Large intestine (tissue), 3 donors: Measurements from ENCODE around the gene KRTAP9-6. TPM values are rescaled to one million over a fixed set of nuclear protein-coding genes. Genes with fewer than 3 reads are reported as not detected.

ENCODE experiments used
- DNase-seq, 2 donors: peaks; one replicate each; pipeline versions ENCODE4 v3.0.0 to v3.0.0-alpha.2; 2013
- H3K27ac ChIP-seq: one replicate; pipeline ENCODE4 v1.5.1; 2013; ENCODE audit warnings: low read length
- H3K27me3 ChIP-seq: 2 replicates; pipeline ENCODE4 v1.6.1; 2013; ENCODE audit warnings: low read length; ENCODE audit not compliant: control insufficient read depth, insufficient read depth
- H3K36me3 ChIP-seq: 2 replicates; pipeline ENCODE4 v1.6.1; 2013; ENCODE audit warnings: low read length; ENCODE audit not compliant: control insufficient read depth, insufficient read depth
- H3K4me1 ChIP-seq: one replicate; pipeline ENCODE4 v1.6.1; 2013; ENCODE audit warnings: low read length; ENCODE audit not compliant: control insufficient read depth, insufficient read depth
- H3K4me3 ChIP-seq: one replicate; pipeline ENCODE4 v1.5.1; 2013; ENCODE audit warnings: low read length
- H3K9me3 ChIP-seq: one replicate; pipeline ENCODE4 v1.6.1; 2013; ENCODE audit warnings: mild to moderate bottlenecking, low read depth, low read length, moderate library complexity; ENCODE audit not compliant: control insufficient read depth
- WGBS: methylation state at CpG from one replicate; pipeline ENCODE4 v1.1.5; 2013; ENCODE audit warnings: low lambda C conversion rate; ENCODE audit not compliant: insufficient coverage; 5-methylcytosine and 5-hydroxymethylcytosine counted together
- polyA plus RNA-seq: library from polyadenylated mRNA; unstranded; fragments of 120-200 nt; gene quantifications from one replicate; pipeline ENCODE4 v1.2.1, GENCODE V29; 2013

KRTAP9-6 gene
- polyA plus RNA-seq, 1 donor: not detected

DNA sequence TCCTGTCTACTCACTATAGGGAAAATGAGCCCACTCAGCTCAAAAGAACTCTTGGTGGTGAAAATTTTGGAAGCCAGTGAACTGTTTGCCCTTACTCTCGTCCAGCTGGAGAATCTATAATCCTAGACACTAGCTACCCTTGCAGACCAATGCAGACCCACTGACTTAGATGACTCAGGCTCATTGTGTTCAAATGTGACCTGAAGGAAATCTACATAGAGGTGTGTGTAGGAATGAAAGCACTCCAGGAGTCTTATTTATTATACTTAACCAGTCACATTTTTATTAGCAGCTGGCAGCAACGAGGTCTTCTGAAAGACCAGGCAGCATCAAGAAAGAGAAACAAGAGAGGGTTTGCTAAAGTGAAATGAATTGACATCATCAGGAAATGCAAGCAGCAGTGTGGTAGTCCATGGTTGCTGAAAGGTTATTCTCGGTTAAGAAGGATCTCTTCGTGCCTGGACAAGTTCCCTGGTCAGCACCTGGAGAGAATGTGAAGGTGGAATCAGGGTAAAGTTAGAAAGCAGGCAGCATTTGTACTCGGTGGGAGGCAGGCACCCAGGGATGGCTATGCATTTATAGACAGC, 36.1 kb downstream of the KRTAP9-6 start:
- no peak overlapping the region for H3K4me3 ChIP-seq
- H3K36me3 ChIP-seq: no peaks in the 10 kb centered on the region
- DNase-seq: no peak
- H3K4me1 ChIP-seq: no peaks in the 10 kb centered on the region
- H3K9me3 ChIP-seq: no peaks in the 10 kb centered on the region
- peaks cover 8% of the 10 kb centered on the region for H3K27me3 ChIP-seq
- H3K27ac ChIP-seq: no peak overlapping the region
- WGBS: no CpG with 5 or more reads among the region's 5 CpGs

DNA sequence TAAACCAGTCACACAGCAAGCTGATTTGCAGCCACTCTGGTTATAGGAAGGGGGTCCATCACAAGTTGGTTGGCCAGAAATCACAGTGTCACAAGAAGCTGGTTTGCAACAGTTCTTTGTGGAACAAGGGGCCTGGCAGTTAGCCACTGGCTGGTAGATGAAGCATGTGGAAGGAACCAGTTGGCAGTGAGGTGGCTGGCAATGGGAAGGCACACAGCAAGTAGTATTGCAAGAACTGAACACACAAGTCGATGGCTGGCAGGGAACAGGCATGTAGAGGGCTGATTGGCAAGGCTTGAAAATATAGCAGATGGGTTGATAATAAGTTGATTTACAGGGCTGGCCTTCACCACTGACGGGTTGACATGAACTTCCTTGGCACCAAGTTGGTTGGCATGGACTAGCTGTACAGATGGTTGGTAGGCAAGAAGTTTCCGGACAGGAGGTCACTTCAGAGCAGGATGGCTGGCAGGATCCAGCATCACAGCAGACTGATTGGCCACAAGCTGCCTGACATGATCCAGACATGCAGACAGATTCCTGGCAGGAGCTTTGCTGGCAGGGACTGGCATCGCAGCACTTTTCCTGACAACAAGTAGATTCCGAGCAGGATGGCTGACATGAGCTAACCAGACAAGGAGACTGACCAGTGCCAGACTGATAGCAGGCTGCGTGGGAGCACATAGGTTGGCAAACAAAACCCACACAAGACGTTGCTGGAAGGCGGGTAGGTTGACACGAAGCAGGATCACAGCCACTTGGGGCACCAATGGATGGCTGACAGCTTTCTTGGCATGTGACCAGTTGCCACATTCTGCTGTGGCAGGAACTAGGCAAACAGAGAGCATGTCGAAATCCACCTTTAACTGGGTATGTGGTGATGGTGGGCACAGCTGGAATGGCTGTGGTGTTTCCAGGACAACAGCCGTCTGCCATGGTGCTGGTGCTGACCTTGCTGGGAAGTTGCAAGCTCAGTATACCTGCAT, 37.0 kb downstream of the KRTAP9-6 start, which contains the start of gene KRTAP29-1:
TSS of gene KRTAP29-1 (minus strand) at position 936 of the 986 bp plus-strand sequence. CDS start at position 936, 0 bp downstream.
- DNase-seq: no peak
- Histone ChIP-seq H3K4me3 (no peak within 1 kb of the TSS), H3K9me3 (no peaks in the 10 kb centered on the region), H3K4me1 (no peaks in the 10 kb centered on the region), H3K27ac (no peak within 1 kb of the TSS), H3K27me3 (peaks cover 8% of the 10 kb centered on the region), H3K36me3 (no peaks in the 10 kb centered on the region)
- WGBS: no CpG with 5 or more reads among the region's 11 CpGs

DNA sequence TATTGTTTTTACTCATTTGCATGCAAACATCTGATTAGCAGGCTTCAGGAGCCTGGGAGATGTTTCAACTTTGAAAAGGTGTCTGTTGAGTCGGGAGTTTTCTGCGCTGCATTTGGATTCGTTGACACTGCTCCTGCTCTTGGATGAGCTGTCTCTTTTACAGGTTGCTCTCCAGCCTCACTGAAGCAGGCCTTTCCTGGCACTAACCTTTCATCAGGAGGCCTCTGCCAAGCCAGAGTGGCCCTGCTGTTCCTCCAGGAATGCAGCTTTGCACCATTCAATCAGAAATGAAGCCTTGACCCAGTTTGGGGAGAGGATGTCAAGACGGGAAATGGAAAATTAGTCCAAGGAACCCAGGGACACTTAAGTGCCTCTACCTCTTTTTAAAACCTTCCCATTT, 37.8 kb downstream of the KRTAP9-6 start:
- no CpG with 5 or more reads among the region's 4 CpGs for WGBS
- Histone ChIP-seq H3K4me3 (no peak overlapping the region), H3K27me3 (peaks cover 6% of the 10 kb centered on the region), H3K4me1 (no peaks in the 10 kb centered on the region), H3K27ac (no peak overlapping the region), H3K36me3 (no peaks in the 10 kb centered on the region), H3K9me3 (no peaks in the 10 kb centered on the region)
- no peak for DNase-seq

DNA sequence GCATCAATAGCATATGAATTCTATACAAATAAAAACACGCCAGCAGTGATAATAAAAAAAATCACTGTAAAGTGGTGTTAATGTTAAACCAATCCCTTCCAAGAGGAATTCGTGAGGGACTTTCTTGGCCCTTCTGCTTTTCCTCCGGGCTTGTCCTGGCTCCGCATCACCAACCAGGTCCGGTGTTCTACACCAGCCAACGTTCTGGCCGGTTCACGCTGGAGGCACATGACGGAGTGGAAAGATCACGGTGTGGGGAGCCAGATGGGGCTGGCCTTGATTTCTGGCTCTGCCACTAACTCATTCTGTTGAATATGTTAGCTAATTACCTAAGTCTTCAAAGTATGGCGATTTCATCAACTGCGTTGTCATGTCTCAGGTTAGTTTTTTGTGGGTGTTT, 38.9 kb downstream of the KRTAP9-6 start:
- no CpG with 5 or more reads among the region's 12 CpGs for WGBS

DNA sequence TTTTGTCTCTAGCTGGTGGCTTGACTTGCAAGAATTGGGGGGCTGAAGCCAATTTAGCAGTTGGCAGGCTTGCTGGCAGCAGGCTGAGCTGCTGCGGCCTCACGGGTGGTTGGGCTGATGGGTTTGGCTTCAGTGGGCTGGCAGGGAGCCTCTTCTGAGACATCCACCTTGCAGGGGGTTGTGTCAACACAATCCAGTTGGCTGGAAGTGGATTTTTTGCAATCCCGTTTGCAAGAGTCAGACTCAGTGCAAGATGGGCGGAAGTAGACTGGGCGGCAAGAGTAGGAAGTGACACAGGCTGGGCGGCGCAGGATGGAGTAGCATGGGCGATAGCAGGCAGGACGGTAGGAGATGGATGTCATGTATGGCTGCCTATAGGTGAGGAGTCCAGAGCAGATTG, 42.5 kb downstream of the KRTAP9-6 start:
- Histone ChIP-seq H3K4me1 (no peaks in the 10 kb centered on the region), H3K36me3 (no peaks in the 10 kb centered on the region), H3K27me3 (peaks cover 6% of the 10 kb centered on the region), H3K4me3 (no peak overlapping the region), H3K27ac (no peak overlapping the region), H3K9me3 (no peaks in the 10 kb centered on the region)
- DNase-seq: no peak
- WGBS: no CpG with 5 or more reads among the region's 9 CpGs

More for the DNA sequence above, 38.9 kb downstream of the KRTAP9-6 start:
- Histone ChIP-seq H3K27me3 (peaks cover 10% of the 10 kb centered on the region), H3K4me3 (no peak overlapping the region), H3K36me3 (no peaks in the 10 kb centered on the region), H3K9me3 (no peaks in the 10 kb centered on the region), H3K27ac (no peak overlapping the region), H3K4me1 (no peaks in the 10 kb centered on the region)
- no peak for DNase-seq

DNA sequence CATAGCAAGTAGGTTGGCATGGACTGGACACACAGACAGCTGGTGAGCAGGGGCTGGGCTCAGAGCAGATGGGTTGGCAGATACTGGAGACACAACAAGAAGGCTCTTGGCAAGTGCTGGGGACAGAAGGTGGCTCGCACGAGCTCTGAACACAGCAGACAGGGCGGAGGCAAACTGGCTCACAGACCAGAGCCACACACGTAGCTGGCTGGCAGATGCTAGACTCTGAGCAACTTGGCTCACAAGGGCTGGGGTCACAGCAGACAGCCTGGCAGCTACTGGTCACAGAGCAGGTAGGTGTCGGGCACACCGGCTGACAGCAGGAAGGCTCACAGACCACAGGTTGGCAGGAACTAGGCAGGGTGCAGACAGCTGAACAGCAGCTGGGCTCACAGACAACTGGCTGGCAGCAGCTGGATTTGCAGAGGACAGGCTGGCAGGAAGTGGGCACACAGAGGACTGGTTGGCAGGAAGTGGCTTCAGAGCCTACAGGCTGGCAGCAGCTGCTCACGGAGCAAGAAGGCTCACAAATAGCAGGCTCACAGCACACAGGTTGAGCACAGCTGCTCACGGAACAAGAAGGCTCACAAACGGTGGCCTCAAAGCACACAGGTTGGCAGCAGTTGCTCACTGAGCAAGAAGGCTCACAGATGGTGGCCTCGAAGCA, 43.2 kb downstream of the KRTAP9-6 start:
- no peak for DNase-seq
- H3K9me3 ChIP-seq: no peaks in the 10 kb centered on the region
- H3K4me1 ChIP-seq: no peaks in the 10 kb centered on the region
- peaks cover 6% of the 10 kb centered on the region for H3K27me3 ChIP-seq
- WGBS: no CpG with 5 or more reads among the region's 10 CpGs
- no peaks in the 10 kb centered on the region for H3K36me3 ChIP-seq
- H3K27ac ChIP-seq: no peak overlapping the region
- no peak overlapping the region for H3K4me3 ChIP-seq

- no peak for DNase-seq
Observed at GRCh38 chr17:41308918-41309359, 43.8 kb downstream of the KRTAP9-6 start, which contains the start of gene KRTAP16-1. Gene KRTAP16-1, minus strand, starts transcription at chr17:41309309. Its CDS starts 56 bp downstream, at chr17:41309253.

GRCh38 chr17:41311111-41311510, 45.9 kb downstream of the KRTAP9-6 start:
- H3K36me3 ChIP-seq: no peaks in the 10 kb centered on the region
- no peaks in the 10 kb centered on the region for H3K9me3 ChIP-seq
- H3K27me3 ChIP-seq: peaks cover 19% of the 10 kb centered on the region
- WGBS: no CpG with 5 or more reads among the region's 1 CpG
- no peak overlapping the region for H3K27ac ChIP-seq
- H3K4me1 ChIP-seq: no peaks in the 10 kb centered on the region
- no peak overlapping the region for H3K4me3 ChIP-seq
- no peak for DNase-seq

More at GRCh38 chr17:41308918-41309359, 43.8 kb downstream of the KRTAP9-6 start, which contains the start of gene KRTAP16-1:
- Histone ChIP-seq H3K36me3 (no peaks in the 10 kb centered on the region), H3K4me1 (no peaks in the 10 kb centered on the region), H3K27ac (no peak within 1 kb of the TSS), H3K4me3 (no peak within 1 kb of the TSS), H3K9me3 (no peaks in the 10 kb centered on the region), H3K27me3 (peaks cover 6% of the 10 kb centered on the region)
- no CpG with 5 or more reads among the region's 7 CpGs for WGBS

DNA sequence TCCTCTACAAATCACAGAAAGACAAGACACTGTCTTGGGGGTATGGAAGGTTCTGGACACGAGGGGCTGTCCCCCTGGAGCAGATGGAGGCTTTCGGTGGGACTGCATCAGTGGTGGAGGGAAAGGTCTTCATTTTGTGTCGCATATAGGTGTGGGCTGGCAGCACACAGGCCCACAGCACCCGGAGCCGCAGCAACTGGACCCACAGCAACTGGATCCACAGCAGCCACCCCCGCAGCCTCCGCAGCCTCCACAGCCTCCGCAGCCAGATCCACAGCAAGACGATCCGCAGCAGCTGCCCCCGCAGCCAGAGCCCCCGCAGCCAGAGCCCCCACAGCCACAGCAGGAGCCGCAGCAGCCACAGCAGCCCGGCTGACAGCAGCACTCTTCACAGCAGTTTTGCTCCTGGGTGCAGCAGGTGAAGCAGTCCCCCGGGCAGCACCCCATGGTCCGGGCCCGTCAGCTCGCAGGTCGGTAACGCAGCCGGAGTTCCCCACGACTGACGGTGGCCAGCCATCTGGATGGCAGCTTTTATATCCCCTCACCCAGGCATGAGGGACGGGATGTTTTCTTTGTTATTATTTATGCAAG, 50.1 kb downstream of the KRTAP9-6 start, which contains the start of gene KRTAP17-1:
TSS of gene KRTAP17-1 (minus strand) at position 507 of the 591 bp plus-strand sequence. CDS start at position 447, 60 bp downstream.
- no CpG with 5 or more reads among the region's 24 CpGs for WGBS
- Histone ChIP-seq H3K27me3 (peaks cover 17% of the 10 kb centered on the region), H3K4me3 (no peak within 1 kb of the TSS), H3K9me3 (peaks cover 2% of the 10 kb centered on the region), H3K36me3 (no peaks in the 10 kb centered on the region), H3K27ac (no peak within 1 kb of the TSS), H3K4me1 (no peaks in the 10 kb centered on the region)
- no peak for DNase-seq
